ENCODE results near the gene PLLP.
"Not testable (repeated sequence)": the region's sequence is repeated elsewhere in the genome, so short reads cannot be mapped to it uniquely, and the experiment has no call there.

- not testable (repeated sequence) for TF ChIP-seq CTCF (IDR thresholded peaks at IDR 0.05); EZH2 (IDR thresholded peaks at IDR 0.05; ENCODE audit: borderline replicate concordance, insufficient read depth, low read depth, low read length, poor library complexity, severe bottlenecking)
Observed at GRCh38 chr16:57267343-57267742, 17.1 kb downstream of the PLLP start.
